ENCODE results near the gene ZP1.
A peak's percentile ranks its signal among the peaks of the same experiment; 100 is the strongest.
"Not testable (repeated sequence)": the region's sequence is repeated elsewhere in the genome, so short reads cannot be mapped to it uniquely, and the experiment has no call there.

Gene ZP1, protein sequence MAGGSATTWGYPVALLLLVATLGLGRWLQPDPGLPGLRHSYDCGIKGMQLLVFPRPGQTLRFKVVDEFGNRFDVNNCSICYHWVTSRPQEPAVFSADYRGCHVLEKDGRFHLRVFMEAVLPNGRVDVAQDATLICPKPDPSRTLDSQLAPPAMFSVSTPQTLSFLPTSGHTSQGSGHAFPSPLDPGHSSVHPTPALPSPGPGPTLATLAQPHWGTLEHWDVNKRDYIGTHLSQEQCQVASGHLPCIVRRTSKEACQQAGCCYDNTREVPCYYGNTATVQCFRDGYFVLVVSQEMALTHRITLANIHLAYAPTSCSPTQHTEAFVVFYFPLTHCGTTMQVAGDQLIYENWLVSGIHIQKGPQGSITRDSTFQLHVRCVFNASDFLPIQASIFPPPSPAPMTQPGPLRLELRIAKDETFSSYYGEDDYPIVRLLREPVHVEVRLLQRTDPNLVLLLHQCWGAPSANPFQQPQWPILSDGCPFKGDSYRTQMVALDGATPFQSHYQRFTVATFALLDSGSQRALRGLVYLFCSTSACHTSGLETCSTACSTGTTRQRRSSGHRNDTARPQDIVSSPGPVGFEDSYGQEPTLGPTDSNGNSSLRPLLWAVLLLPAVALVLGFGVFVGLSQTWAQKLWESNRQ

DNA sequence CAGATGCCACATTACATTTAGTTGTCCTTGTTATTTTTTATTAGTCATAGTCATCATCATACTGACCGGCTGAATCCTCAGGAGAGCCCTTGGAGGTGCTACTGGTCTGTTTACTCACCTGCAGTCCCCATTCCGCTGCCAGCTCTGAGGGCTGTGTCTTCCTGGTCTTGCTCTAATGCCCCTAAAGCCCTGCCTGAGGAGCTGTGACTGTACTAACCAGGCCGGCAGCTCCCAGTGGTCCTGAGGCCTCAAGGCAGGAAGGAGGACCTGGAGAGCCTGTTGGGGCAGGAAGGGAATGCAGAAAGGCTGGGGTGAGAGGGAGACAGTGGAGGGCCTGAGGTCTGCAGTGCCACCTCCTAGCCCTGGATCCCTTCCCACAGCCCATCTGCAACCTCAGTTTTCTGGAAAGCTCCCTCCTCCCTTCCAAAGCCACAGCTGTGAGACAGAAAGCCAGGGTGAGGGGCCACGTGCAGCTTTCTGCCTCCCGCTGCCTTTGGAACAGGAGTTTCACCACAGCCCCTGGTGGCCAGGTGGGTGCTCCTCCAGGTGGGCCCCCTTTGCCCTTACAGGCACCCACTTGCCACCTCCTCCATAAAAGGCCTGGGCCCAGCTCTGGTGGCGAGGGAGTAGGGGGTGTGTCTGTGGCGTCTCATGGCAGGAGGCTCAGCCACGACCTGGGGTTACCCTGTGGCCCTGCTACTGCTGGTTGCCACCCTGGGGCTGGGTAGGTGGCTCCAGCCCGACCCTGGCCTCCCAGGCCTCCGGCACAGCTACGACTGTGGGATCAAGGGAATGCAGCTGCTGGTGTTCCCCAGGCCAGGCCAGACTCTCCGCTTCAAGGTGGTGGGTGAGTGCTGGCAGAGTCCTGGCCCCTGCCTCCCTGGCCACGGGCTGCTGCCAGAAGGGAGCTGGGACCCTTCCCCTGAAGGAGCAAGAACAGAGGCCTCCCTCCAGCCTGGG, at the start of gene ZP1:
Gene ZP1, plus strand, starts transcription at position 632 of the 960 bp plus-strand sequence. Its CDS starts 20 bp downstream, at position 652.
- TF ChIP-seq SUZ12 (IDR thresholded peaks at IDR 0.05; ENCODE audit: extremely low read depth, insufficient read depth, insufficient read length) (no peak), ZNF274 (IDR thresholded peaks at IDR 0.05; ENCODE audit: low read depth, low read length) (no peak), YY1 (IDR thresholded peaks at IDR 0.05; ENCODE audit: insufficient read depth, insufficient read length) (no peak)
- DNase-seq (ENCODE audit: low read depth, low spot score): no peak
- H3K4me3 ChIP-seq (ENCODE audit: insufficient read length, low read depth): no peak within 1 kb of the TSS
- H3K9me3 ChIP-seq (ENCODE audit: insufficient read depth, low read length): no peaks in the 10 kb centered on the region
- peak within 1 kb of the TSS; percentile 47 for H3K9ac ChIP-seq (ENCODE audit: insufficient read length, low read depth)
- peaks cover 9% of the 10 kb centered on the region for H3K4me1 ChIP-seq (ENCODE audit: insufficient read depth, insufficient read length)
- no peaks in the 10 kb centered on the region for H3K36me3 ChIP-seq (ENCODE audit: insufficient read depth, insufficient read length, low read length)
- H3K27me3 ChIP-seq (ENCODE audit: insufficient read depth, insufficient read length): no peaks in the 10 kb centered on the region

DNA sequence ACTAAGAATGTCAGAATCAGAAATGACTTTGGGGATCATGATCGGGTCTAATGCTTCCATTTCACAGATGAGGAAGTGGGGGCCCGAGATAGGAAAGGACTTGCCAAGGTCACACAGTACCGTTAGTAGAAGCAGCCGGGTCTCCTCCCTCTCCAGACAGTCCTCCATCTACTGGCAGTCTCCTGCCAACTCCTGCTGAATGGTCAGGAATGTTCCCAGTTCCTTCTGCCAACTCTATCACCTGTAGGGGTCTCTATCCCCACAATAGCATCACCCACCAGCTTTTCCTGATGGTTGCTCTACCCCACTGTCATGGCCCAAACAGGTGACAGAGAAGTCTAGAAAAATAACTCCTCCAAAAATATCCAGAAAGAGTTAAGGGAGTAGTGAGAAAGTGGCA, 49.3 kb upstream of the ZP1 start:
- peaks cover 12% of the 10 kb centered on the region for H3K9me3 ChIP-seq (ENCODE audit: insufficient read depth, low read length)
- H3K36me3 ChIP-seq (ENCODE audit: insufficient read depth, insufficient read length, low read length): no peaks in the 10 kb centered on the region
- no peaks in the 10 kb centered on the region for H3K27me3 ChIP-seq (ENCODE audit: insufficient read depth, insufficient read length)
- H3K4me1 ChIP-seq (ENCODE audit: insufficient read depth, insufficient read length): peaks cover 7% of the 10 kb centered on the region
- TF ChIP-seq SUZ12 (IDR thresholded peaks at IDR 0.05; ENCODE audit: extremely low read depth, insufficient read depth, insufficient read length) (no peak), ZNF274 (IDR thresholded peaks at IDR 0.05; ENCODE audit: low read depth, low read length) (no peak), YY1 (IDR thresholded peaks at IDR 0.05; ENCODE audit: insufficient read depth, insufficient read length) (no peak)
- no peak overlapping the region for H3K9ac ChIP-seq (ENCODE audit: insufficient read length, low read depth)
- H3K4me3 ChIP-seq (ENCODE audit: insufficient read length, low read depth): no peak overlapping the region
- no peak for DNase-seq (ENCODE audit: low read depth, low spot score)

DNA sequence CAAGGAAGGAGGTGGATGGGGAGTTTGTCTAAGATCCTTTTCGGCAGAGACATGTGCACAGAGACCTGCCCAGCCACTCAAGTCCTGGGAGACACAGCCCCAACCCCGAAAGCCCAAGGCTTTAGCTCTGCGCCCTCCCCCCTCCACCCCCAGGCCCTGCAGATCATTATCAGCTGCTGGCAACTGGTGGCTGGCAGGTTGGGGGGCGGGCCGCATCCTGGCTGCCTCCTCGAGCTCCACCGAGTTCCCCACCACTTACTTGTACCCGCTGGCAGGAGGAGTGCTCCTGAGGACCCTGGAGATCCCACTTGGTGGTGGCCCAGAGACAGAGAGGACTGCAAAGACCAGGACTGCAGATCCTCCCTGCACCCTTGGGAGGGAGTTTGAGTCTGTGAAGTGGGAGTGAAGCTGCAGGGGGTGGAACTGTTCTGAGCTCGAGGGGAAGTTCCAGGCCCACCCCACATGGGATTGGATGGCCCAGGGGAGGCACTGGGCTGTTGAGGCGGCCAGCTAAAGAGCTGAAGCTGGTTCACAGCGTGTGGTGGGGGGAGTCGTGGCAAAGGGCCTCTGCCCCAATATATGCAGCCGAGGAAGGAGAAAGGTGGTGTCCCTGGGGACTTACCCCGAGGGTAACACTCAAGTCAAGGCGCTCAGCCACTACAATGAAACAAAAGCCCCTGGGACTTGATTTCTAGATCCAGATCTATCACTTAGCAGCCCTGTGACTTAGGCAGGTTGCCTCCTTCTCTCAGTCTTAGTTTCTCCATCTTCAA, 45.3 kb upstream of the ZP1 start:
- Histone ChIP-seq H3K36me3 (ENCODE audit: insufficient read depth, insufficient read length, low read length) (no peaks in the 10 kb centered on the region), H3K9me3 (ENCODE audit: insufficient read depth, low read length) (peaks cover 3% of the 10 kb centered on the region), H3K27me3 (ENCODE audit: insufficient read depth, insufficient read length) (no peaks in the 10 kb centered on the region), H3K9ac (ENCODE audit: insufficient read length, low read depth) (no peak overlapping the region), H3K4me1 (ENCODE audit: insufficient read depth, insufficient read length) (peaks cover 7% of the 10 kb centered on the region), H3K4me3 (ENCODE audit: insufficient read length, low read depth) (no peak overlapping the region)
- TF ChIP-seq SUZ12 (IDR thresholded peaks at IDR 0.05; ENCODE audit: extremely low read depth, insufficient read depth, insufficient read length): no peak
- no peak for TF ChIP-seq YY1 (IDR thresholded peaks at IDR 0.05; ENCODE audit: insufficient read depth, insufficient read length)
- TF ChIP-seq ZNF274 (IDR thresholded peaks at IDR 0.05; ENCODE audit: low read depth, low read length): no peak
- no peak for DNase-seq (ENCODE audit: low read depth, low spot score)

DNA sequence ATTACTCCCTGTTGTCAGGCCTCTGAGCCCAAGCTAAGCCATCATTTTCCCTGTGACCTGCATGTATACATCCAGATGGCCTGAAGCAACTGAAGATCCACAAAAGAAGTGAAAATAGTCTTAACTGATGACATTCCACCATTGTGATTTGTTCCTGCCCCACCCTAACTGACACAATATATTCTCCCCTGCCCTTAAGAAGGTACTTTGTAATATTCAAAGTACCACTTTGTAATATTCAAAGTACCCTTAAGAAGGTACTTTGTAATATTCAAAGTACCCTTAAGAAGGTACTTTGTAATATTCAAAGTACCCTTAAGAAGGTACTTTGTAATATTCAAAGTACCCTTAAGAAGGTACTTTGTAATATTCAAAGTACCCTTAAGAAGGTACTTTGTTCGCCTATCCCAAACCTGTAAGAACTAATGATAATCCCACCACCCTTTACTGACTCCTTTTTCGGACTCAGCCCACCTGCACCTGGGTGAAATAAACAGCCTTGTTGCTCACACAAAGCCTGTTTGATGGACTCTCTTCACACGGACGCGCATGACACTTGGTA, 43.5 kb upstream of the ZP1 start:
- H3K36me3 ChIP-seq (ENCODE audit: insufficient read depth, insufficient read length, low read length); H3K9me3 ChIP-seq (ENCODE audit: insufficient read depth, low read length); H3K9ac ChIP-seq (ENCODE audit: insufficient read length, low read depth); H3K4me3 ChIP-seq (ENCODE audit: insufficient read length, low read depth); H3K4me1 ChIP-seq (ENCODE audit: insufficient read depth, insufficient read length); DNase-seq (ENCODE audit: low read depth, low spot score); H3K27me3 ChIP-seq (ENCODE audit: insufficient read depth, insufficient read length): not testable (repeated sequence)

DNA sequence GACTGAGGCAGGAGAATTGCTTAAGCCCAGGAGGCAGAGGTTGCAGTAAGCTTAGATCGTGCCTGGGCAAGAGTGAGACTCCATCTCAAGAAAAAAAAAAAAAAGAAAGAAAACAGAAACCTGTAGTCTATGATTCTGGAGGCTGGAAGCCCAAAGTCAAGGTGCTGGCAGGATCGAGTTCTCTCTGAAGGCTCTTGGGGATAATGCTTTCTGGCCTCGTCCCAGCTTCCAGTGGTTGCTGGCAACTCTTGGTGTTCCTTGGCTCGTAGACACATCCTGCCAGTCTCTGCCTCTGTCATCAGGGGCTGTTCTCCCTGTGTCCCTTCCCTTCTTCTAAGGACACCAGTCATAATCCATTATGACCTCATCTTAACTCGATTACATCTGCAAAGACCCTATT, 42.2 kb upstream of the ZP1 start:
- no peaks in the 10 kb centered on the region for H3K36me3 ChIP-seq (ENCODE audit: insufficient read depth, insufficient read length, low read length)
- H3K4me3 ChIP-seq (ENCODE audit: insufficient read length, low read depth): no peak overlapping the region
- no peak overlapping the region for H3K9ac ChIP-seq (ENCODE audit: insufficient read length, low read depth)
- no peaks in the 10 kb centered on the region for H3K9me3 ChIP-seq (ENCODE audit: insufficient read depth, low read length)
- no peak for TF ChIP-seq YY1 (IDR thresholded peaks at IDR 0.05; ENCODE audit: insufficient read depth, insufficient read length)
- TF ChIP-seq ZNF274 (IDR thresholded peaks at IDR 0.05; ENCODE audit: low read depth, low read length): no peak
- TF ChIP-seq SUZ12 (IDR thresholded peaks at IDR 0.05; ENCODE audit: extremely low read depth, insufficient read depth, insufficient read length): no peak
- H3K4me1 ChIP-seq (ENCODE audit: insufficient read depth, insufficient read length): peaks cover 7% of the 10 kb centered on the region
- H3K27me3 ChIP-seq (ENCODE audit: insufficient read depth, insufficient read length): no peaks in the 10 kb centered on the region
- DNase-seq (ENCODE audit: low read depth, low spot score): no peak

DNA sequence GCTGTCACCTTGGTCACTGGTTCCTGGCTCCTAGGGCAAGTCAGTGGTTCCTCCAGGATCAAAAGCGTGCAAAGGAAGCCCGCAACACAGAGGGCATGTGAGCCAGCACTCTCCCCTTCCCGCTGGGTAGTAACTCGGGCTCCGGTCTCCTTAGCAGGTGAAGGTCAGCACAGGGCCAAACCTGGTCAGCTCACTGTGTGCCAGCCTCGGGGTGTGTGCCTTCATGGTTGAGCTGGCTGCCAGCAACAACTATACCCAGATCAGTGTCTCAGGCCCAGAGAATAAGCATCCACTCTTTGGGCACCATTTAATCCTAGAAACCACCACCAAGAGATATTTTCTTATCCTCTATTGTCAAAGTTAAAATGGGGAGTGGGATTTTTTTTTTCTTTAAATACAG, 41.6 kb upstream of the ZP1 start:
- Histone ChIP-seq H3K4me3 (ENCODE audit: insufficient read length, low read depth) (no peak overlapping the region), H3K36me3 (ENCODE audit: insufficient read depth, insufficient read length, low read length) (no peaks in the 10 kb centered on the region), H3K27me3 (ENCODE audit: insufficient read depth, insufficient read length) (no peaks in the 10 kb centered on the region), H3K9me3 (ENCODE audit: insufficient read depth, low read length) (no peaks in the 10 kb centered on the region), H3K4me1 (ENCODE audit: insufficient read depth, insufficient read length) (peaks cover 7% of the 10 kb centered on the region), H3K9ac (ENCODE audit: insufficient read length, low read depth) (no peak overlapping the region)
- no peak for DNase-seq (ENCODE audit: low read depth, low spot score)
- no peak for TF ChIP-seq ZNF274 (IDR thresholded peaks at IDR 0.05; ENCODE audit: low read depth, low read length)
